Islet precursor cell (in vitro differentiated cells): ENCODE data around the gene DUSP2.

Experiments
- DNase-seq: peaks from one replicate; pipeline ENCODE4 v3.0.0-alpha.2; 2018

Gene DUSP2

DNA sequence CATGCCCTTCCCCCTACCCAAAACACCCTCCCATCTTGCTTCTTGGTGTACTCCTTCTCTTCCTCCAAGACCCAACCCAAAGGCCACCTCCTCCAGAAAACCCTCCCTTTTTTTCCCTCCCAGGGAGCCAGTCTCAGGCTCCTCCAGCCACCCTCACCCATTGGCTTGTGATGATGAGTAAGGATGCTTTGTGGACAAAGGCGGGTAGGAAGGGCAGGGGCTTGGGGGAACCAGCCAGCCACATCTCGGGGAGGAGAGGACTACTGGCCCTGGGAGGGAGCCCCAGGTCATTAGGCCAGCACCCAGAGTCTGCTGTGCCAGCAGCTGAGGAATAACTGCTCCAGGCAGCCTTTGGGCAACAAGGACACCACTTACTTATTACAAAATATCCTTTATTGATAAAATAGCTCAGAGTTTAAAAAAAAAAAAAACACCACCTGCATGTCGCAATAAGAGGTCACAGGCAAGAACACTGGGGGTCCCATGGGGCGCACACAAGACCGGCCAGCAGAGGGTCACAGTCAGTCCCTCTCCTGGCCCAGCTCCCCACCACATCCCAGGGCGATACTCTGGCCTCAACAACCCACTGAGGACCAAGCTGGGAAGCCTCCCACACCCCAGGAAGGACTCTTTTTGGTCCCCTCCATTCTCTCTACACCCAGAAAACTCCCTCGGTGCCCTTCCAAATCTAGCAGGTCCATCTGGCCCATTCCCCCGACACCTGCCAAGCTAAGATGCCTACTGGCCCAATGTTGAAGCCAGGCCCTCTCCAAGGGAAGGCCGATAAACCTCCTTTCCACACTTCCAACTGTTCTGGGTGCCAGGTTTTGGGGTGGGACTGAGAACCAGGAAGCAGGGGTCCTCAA, 32.5 kb downstream of the DUSP2 start:
- no peak for DNase-seq

DNA sequence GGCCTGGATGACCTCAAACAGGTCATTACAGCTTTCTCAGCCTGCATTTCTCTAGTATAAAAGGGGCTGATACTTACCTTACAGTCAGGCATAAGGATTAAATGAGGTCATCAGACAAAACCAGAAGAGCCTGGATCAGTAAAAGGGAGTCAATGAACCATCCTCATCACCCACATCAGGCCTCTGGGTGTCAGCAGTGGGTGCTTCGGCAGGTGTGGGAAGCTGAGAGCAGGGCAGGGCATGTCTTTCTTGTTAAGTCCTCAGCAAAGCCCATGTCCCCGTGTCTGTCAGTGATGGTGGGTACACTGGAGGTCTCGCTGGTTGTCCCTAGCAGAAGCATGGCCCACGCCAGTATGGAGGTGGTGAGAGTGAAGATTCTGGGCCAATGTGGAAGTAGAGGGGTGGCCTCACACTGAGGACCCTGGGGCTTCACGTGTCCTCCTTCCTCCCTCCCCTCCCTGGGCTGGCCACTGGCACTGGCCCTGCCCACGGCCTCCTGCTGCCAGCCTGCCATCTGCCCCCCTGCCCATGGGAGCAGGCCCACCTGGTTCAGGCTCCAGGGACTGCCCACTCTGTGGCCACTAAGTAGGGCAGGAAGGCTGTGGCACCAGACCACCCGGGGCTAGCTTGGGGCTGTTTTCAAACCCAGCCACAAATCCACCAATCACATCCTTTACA, 33.3 kb downstream of the DUSP2 start:
- DNase-seq: no peak

DNA sequence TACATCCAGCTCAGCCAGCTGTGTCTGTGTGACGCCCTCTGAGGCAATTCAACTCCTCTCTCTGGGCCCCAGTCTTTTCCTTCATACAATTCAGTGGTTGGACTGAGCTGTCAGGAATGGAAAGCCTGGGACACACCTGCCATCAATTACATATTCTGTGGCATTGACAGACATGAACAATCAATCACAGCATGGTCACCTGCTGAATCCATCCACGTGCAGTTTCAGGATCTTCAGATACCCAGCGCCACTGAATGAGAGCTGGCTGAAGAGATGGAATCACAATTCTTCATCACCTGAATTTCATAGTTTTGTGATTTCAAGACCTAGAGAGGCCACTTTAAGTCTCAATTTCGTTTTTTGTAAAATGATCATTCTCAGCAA, 34.0 kb downstream of the DUSP2 start:
- DNase-seq: no peak

DNA sequence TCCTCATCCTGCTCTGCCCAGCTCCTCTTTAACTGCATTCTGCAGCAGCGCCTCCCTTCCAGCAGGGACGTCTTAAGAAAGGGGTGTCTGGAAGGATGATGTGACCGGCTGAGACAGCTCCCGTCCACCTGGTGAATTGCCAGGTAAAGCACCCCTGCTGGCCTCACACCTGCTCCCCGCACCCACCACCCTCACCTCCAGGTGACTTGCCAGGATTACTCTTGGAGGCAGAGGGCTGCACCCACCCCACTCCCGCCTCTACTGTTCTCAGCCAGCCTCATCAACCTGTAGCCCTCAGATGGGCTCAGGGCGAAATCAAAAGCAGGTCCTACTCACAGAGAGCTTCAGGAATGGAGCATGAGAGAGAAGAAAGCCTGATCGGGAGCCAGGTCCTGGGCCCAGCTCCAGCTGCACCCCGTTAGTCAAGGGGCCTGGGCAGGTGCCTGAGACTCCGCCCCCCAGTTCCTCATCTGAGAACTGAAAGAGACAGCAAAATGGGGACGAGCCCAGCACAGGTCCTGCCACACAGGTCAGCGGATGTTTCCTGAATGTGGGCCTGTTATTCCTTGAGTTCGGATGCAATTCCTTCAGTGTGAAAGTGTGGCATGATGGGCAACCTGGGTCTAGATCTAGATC, 34.5 kb downstream of the DUSP2 start:
- DNase-seq: no peak

DNA sequence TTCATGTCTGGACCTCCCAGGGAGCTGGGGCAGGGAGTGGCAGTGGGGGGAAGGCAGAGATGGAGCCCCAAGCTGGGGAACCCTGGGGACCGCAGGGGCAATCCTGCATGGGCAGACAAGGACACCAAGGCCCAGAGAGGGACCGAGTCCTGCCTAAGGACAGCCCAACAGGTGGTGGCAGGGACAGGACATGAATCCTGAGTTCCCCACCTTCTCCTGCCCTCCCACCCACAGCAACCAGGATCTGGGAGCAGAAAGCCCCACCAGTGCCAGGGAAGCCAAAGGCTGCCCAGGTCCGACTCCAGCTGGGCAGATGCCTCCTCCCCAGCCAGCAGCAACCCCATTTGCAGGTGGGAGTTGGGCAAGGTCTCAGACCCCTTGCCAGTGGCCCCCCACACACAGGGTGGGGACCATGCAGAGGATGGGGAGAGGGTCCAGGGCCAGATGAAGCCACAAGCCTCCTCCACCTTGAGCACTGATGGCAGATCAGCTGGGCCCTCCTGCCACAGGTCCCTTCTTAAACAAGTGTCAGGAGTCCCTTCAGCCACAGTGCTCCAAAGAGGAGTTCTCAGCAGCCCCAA, 35.2 kb downstream of the DUSP2 start:
- no peak for DNase-seq

DNA sequence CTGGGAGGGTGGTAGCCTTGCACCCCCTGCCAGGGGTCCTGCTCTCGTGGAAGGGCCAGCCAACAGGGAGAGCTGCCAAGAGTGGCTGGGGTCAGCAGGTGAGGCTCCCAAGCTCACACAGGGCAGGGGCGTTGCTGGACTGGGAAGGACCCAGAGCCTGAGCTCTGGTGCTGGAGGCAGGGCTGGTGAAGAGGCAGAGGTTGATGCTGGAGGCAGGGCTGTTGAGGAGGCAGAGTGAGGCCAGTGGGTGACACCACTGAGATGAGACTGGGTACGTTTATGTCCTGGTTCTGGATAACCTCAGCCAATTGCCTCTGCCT, 35.9 kb downstream of the DUSP2 start:
- DNase-seq: no peak

DNA sequence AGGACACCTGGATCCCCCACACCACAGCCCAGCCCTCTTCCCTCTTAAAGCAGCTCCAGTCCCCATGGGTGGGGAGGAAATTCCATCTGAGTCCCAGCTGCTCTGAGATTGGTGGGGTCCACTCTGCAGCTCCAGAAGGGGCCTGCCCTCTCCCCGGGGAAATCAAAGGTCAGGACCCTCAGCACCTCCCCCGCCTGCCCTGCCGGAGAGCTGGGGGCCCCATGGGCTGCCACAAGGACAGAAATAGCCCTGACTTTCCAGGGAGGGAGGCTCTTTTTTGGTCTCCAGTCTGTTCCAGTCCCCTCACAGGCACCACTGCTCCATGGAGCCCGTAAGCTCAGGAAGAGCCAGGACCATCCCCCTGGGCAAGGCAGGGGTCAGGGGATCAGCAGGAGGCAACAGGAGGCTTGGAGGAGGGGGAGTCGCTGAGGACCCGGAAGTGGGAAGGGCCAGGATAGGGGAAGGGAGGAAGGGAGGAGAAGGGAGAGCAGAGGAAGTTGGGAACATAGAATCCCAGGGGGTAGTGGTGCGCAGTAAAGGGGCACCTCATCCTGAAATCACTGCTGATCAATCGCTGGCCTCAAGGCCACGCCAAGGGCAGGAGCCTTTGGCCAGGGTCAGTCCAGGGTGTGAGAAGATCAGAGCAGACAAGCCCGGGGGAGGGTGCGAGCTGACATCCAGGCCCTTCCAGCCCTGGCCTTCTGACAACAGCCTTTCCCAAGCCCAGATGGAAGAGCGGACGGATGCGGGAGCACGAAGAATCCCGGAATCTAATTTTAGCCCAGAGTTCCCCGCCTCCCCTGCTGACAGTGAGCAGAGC, 36.5 kb downstream of the DUSP2 start:
- no peak for DNase-seq

DNA sequence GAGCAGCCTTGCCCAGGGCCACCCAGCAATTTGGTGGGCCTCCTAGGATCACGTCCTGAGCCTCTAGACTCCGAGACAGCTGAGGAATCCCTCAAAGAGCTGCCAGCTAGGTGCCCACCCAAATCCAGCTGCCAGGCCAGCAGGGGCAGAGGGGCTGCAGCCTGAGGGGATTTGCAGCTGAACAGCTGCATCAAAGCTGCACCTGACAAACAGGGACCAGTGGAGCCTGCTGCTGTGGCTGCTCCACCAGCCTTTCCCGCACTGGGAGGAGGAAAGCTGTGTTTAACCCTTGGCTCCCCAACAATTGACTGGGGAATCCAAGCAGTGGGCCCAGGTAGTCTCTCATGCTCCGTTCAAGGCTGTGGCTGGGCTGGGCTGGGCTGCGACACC, 37.1 kb downstream of the DUSP2 start:
- DNase-seq: no peak

DNA sequence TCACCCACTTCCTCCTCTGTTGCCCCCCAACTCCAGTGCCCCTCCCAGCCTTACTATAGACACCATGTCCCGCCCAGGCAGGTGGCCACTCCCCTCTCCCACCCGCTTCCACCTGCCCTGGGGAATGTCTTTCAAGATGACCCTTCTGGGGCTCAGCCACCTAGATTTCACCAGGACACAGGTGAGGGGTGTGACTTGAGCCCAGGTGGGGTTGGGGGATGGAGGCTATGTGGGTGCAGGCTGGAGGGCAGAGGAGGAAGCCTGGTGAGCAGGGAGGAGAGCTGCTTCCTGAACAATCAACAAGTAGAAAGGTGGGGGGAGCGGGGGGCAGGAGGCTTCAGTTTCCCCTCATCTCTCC, 37.6 kb downstream of the DUSP2 start:
- no peak for DNase-seq

DNA sequence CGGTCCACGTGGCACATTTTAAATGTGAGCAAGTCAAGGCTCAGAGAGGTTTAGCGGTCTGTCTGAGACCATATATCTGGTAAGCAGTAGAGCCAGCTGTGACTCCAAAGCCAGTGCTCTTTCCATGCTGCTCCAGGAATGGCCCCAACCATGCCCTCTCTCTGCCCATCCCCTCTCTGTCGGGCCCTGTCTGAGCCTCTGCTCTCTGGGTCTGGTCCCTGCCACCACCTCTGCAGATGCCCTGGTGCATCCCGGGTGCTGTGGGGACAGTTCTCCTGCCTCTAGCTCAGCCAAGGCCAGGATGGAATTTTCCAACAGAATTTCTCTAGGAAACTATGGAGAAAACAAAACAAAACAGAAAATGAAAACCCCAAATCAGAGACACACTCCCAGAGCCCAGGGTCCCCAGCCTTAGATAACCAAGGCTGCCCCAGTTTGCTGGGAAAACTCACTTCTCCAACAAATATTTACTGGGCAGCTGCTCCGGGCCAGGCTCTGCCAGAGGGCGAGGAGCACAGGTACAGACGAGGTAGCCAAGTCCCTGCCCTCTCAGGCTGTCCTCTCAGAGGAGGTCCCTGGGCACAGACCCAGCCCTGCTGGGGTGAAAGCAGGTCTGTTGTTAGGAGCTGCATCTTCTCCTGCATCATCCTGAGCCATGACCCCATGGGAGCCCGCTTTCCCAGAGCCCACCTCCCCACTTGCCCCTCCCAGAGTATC, 38.1 kb downstream of the DUSP2 start:
- no peak for DNase-seq

DNA sequence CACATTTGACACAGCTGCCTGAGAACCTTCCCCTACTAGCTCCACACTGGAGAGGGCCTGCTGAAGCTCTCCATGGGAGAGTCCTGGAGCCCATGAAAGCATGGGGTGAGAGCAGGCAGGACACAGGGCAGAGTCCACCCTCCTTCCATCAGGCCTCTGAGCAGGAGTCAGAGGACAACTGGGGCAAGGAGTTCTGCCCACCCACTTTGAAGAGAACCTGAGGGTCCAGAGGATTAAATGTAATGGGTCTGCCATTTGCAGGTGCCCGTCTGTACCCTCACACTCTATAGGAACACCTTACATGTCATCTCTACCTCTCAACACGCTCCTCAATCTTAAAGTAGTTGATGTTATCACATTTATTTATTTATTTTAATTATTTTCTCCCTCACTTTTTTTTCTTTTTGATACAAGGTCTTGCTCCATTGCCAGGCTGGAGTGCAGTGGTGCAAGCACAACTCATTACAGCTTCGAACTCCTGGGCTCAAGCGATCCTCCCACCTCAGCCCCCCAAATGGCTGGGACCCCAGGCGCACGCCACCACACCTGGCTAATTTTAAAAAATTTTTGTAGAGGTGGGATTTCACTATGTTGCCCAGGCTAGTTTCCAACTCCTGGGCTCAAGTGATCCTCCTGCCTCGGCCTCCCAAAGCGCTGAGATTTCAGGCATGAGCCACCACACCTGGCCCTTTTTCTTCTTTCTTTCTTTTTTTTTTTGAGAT, 39.1 kb downstream of the DUSP2 start:
- peak; percentile 20 for DNase-seq

DNA sequence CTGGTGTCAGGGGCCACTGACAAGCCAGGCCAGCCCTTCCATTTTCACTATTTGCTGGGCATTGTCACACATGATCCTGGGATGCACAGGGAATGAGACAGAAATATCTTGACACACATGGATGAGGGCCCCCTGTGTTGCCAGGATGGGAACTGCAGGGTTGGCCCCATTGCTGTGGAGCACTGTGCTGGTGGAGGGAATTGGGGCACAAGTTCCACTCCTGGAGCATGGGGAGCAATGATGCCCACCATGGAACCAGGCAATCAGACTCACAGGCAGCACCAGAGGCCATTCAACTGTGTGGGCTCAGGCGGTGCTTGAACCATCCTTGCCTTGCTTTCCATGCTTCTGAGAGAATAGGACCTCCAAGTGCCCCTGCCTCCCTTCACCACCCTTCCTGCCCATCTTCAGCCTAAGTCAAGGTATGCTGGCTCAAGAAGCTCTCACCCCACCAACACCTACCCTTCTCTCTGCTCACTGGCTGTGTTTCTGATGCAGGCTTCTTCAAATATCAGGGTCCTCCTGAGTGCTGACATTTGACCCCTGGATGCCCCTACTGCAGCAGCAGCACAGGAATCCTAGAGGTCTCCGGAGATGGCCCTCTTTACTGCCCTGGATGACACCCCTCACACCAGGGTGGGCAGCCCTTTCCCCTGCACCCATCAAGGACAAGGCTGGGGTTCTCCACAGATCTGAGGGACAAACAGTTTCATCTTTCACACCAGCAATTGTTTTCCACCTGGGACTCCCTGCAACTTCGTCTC, 39.9 kb downstream of the DUSP2 start:
- peak; percentile 35 for DNase-seq

DNA sequence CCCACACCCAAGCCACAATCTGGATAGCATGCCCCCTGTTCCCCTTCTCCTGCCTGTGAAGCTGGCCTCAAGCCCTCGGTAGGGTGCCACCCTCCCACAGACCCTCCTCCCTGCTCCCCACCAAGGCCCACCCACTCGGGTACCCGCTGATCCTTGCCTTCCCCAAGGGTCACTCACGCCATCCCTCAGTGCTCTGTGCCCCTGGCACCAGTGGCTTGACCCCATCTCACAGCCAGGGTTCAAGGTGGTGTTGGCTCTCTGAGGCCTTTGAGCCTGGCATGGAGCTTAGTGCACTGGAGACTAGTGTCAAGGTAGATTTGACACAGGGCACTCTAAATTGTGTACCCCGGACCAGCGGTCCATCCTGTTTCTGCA, 40.8 kb downstream of the DUSP2 start:
- DNase-seq: no peak

DNA sequence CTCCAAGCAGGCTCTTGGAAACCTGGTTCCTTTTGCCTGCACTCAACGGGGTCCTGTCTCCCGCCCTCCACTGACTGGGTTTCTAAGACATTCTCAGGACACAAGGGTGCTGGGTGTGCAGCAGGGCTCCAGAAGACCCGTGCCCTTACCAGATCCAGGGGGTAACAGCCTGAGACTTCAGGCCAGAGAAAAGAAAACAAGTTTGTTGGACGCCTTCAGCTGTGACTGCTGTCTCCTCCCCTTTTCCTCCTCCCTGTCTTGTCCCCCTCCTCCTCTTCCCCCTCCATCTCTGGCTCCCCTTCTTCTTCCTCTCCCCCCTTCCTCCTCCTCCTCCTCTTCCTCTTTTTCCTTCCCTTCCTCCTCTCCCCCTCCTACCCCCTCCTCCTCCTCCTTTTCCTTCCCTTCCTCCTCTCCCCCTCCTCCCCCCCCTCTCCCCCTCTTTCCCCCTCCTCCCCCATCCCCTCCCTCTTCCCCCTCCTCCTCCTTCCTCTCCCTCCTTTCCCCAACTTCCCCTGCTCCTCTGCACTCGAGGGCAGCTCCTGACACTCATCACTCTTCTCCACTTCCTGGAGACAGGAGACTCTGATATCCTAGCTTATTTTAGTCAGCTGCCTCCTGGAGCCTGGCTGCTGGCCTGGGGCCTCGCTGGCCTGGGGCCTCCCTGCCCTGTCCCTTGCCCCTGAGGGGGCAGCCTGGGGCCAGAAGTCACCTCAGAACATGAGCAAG, 41.3 kb downstream of the DUSP2 start:
- no peak for DNase-seq

DNA sequence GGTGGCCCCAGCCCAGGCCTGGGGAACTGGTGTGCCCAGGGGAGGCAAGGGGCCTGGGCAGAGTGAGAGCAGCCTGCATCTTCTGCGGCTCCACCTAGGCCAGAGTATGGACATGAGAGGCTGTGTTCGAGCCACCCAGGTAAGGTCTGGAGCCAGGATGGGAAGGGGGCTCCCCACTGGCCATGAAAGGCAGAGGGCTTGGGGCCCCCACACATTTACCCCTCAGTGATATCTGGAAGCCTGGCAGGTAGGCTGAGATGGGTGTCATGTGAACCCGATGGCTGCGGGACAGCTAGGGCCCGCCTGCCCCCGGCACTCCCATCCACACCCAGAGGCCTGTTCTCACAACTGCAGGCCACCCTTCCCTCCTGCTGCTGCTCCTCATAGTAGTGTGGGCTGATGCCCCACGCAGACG, 42.0 kb downstream of the DUSP2 start:
- no peak for DNase-seq

DNA sequence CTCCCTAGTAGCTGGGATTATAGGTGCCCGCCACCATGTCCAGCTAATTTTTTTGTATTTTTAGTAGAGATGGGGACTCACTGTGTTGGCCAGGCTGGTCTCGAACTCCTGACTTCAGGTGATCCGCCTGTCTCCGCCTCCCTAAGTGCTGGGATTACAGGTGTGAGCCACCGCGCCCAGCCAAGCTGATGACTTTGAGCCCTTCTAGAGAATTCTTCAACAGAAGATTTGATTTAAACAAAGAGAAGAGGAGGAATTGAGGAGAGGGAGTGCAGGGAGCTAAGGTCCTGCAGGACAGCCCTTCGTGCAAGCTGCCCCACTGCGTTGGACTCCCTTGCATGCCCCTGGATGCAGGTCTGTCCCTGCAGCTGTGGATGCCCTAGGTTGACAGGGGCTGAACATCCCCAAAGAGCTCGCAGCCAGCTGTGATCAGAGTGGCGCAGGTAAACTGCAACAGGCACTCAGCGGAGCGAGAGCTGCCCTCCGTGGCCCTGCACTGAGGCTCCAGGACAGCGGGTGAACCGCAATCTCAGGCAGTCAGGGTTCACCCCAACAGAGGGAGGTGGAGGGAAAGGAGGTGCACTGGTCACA, 42.5 kb downstream of the DUSP2 start:
- DNase-seq: peak; percentile 40

DNA sequence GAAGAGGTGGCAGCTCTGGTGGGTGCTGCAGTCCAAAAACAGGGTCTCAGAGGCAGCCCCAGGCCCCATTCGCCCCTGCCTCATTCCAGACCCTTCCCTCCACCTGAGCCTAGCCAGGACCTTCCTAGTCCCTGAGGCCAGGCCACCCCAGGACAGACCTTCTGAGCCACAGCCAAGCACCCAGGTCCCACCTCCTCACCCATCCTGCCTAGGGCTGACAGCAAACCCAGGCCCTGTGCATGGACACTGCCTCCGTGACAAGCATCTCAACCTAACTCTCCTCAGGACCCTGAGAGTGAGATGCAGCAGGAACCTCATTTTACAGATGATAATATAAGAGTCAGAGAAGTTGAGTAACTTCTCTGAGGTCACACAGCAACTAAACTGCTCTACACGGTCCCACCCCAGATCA, 44.3 kb downstream of the DUSP2 start:
- peak; percentile 44 for DNase-seq

DNA sequence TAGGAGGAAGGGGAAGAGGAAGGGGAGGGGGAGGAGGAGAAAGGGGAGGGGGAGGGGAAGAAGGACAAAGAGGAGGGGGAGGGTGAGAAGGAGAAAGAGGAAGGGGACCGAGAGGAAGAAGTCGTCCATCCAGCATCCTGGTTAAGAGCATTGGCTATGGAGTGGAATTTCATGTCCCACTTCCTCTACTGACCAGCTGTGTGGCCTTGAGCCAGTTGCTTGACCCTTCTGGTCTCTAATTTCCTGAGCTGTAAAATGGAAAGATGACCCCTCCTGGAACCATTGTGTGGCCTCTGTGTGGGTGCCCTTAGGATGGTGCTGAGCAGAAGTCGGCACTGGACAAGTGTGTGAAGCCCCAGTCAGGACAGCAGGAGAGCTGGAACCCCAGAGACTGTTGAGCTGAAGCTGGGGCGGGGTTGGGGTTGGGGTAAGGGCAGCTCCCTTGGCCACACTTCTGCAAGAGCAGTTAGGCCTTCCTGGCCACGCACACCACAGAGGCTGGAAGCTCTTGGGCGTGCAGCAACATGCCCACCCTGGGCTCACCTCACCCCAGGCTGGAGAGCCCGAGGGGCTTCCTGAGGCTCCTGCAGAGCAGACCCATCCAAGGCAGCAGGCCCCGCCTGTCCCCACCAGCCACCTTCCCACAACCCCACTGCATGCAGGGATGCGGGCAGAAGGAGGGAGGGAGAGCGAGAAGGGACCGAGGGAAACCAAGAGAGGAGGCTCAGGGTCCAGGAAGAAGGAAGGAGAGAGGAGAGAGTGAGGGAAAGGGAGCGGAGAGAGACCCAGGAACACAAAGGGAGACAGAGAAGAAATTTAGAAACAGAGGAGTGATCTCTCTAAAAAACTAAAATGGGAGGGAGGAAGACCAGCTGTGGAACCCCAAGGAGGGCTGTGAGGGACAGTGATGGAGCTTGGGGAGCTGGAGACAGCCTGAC, 45.1 kb downstream of the DUSP2 start:
- DNase-seq: peak; percentile 57
